Mucosa of stomach (tissue), 1 donor: Measurements from ENCODE around the gene MMP15.

ENCODE experiments used
- H3K27me3 ChIP-seq: one replicate; pipeline ENCODE4 v1.7.0; 2013; ENCODE audit warnings: mild to moderate bottlenecking, low read length; ENCODE audit not compliant: control insufficient read depth, insufficient read depth
- H3K36me3 ChIP-seq: one replicate; pipeline ENCODE4 v1.7.0; 2013; ENCODE audit warnings: low read length; ENCODE audit not compliant: control insufficient read depth, insufficient read depth
- H3K4me1 ChIP-seq: one replicate; pipeline ENCODE4 v1.7.0; 2013; ENCODE audit warnings: mild to moderate bottlenecking, low read length; ENCODE audit not compliant: control insufficient read depth, insufficient read depth
- H3K4me3 ChIP-seq: one replicate; pipeline ENCODE4 v1.7.0; 2013; ENCODE audit warnings: low read length
- H3K9ac ChIP-seq: one replicate; pipeline ENCODE4 v1.7.0; 2013; ENCODE audit warnings: mild to moderate bottlenecking, low read length, moderate library complexity
- H3K9me3 ChIP-seq: one replicate; pipeline ENCODE4 v1.7.0; 2013; ENCODE audit warnings: mild to moderate bottlenecking, low read length, moderate library complexity; ENCODE audit not compliant: control insufficient read depth
- donor health status: Pancreatic carcinoma.

MMP15 gene

DNA sequence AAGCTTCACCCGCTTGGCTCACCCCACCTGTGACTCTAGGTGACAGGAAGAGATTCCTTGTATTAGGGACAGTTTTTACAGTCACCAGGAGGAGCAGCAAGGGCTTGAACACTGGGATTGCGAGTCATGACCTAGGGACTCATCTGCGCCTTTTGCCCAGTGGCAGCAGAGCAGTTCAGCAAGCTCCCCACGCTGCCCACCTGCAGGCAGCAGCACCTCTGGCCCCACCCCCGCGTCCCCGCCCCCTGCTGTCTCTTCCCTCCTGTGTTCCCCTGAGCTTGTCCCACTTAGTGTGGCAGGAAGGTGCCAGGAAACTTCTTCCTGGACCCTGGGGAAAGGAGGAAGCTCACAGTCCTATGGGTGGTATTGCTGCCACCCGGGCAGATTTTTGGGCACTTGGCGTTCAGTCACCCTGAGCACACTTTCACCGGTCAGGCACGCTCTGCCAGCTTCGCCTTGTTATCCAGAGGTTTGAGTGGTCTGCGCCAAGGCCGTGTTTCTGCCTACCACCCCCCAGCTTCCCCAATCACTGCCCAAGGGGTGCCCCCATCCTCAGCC lies 8.7 kb downstream of the MMP15 start:
- no peak overlapping the region for H3K9ac ChIP-seq
- no peaks in the 10 kb centered on the region for H3K36me3 ChIP-seq
- H3K4me1 ChIP-seq = peaks cover 66% of the 10 kb centered on the region
- H3K4me3 ChIP-seq = no peak overlapping the region
- no peaks in the 10 kb centered on the region for H3K27me3 ChIP-seq
- H3K9me3 ChIP-seq = no peaks in the 10 kb centered on the region

DNA sequence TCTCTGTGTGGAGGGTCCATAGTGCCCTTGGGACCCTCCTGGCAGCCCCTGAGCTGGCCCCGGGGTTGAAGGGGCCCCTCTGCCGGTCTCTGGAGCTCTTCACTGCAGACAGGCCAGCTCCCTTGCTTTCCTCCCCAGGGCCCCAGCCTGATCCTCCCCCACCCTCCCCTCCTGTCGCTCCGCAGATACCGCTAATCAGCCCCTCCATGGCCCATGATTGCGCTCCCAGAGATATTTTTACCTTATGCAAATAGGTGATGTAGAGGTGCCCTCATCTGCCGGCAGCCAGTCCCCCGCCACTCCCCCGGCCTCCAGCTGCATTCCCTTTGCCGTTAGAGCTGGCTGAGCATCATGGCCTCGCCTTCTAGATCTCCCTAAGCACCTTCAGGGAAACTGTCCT lies 9.2 kb downstream of the MMP15 start:
- peaks cover 60% of the 10 kb centered on the region for H3K4me1 ChIP-seq
- H3K9me3 ChIP-seq = no peaks in the 10 kb centered on the region
- H3K4me3 ChIP-seq = no peak overlapping the region
- no peaks in the 10 kb centered on the region for H3K36me3 ChIP-seq
- no peak overlapping the region for H3K9ac ChIP-seq
- H3K27me3 ChIP-seq = no peaks in the 10 kb centered on the region

DNA sequence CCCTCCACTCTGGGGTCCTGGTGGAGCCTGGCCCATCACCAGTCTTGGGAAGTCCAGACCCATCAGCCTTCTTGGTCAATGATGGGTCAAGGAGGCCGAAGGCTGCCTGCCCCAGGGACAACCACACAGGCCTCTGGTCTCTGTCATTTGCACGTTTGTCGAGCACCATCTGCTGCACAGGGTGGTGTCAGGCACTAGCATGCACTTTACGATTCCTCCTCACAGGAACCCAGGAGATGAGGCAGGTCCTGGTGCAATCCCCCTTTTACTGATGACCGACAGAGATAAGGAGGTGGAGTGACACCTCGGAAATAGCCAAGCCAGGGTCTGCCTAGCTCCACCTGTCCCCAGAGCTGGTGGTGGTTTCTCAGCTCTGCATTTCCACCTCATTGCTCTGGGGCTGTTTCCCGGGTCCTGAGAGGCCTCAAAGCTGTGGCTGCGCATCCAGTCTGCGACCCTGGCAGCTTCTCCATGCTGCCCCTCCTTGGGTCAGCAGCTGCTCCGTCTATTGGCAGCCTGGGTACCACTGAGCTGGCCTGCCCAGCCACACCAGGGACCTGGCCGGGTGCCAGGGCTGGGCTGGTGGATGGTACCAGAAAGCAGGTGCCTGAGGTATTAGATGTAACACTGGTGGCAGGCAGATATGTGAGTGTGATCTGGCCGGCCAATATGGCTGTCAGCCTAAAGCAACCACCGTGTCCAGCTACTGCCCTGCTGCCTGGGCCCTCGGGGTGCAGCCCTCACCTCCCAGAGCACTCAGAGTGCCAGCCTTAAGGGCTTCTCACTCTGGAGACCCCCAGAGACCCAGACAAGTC lies 10.0 kb downstream of the MMP15 start:
- peaks cover 52% of the 10 kb centered on the region for H3K4me1 ChIP-seq
- H3K27me3 ChIP-seq = no peaks in the 10 kb centered on the region
- no peaks in the 10 kb centered on the region for H3K9me3 ChIP-seq
- no peak overlapping the region for H3K9ac ChIP-seq
- H3K4me3 ChIP-seq = no peak overlapping the region
- H3K36me3 ChIP-seq = peaks cover 2% of the 10 kb centered on the region

DNA sequence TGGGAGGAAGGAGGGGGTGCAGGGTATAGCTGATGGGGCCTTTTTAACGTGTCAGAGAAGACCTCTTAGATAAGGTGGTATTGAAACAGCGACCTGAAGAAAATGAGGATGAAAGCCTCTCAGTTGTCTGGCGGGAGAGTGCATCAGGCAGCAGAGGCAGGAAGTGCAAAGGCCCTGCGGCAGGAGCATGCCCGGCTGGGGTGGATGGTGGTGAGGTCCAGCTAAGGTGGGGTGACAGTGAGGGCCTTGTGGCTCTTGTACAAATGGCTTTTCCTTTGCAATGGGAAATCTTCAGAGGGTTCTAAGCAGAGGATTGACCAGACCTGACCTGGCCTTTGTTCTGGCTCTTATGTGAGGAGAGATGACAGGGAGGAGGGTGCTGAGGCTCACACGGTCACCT lies 11.4 kb downstream of the MMP15 start:
- H3K9me3 ChIP-seq = no peaks in the 10 kb centered on the region
- H3K9ac ChIP-seq = no peak overlapping the region
- peaks cover 13% of the 10 kb centered on the region for H3K36me3 ChIP-seq
- no peak overlapping the region for H3K4me3 ChIP-seq
- H3K4me1 ChIP-seq = peaks cover 38% of the 10 kb centered on the region
- H3K27me3 ChIP-seq = no peaks in the 10 kb centered on the region

DNA sequence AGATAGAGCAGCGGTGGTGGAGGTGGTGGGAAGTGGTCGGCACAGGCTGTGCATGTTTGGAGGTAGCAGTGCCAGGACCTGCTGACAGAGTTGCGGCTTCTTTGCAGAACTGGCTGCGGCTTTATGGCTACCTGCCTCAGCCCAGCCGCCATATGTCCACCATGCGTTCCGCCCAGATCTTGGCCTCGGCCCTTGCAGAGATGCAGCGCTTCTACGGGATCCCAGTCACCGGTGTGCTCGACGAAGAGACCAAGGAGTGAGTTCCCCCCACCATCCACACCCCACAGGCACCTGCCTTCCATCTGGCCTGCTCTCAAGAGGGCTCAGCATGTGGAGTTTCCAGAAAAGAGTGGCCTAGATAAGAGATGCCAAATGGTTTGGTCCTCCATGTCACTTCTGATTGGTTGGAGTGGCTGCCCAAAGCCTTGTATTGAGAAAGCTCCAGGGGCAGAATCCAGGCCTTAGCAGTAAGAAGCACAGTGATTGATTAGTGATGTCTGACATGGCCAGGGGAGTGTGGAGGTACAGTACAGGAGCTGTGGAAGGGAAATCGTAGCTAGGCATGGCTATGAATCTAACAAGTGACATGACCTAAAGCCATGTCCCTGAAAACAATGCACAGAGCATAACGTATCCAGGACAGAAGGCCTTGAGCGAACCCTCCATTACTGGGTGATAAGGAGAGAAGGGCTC lies 12.0 kb downstream of the MMP15 start:
- Histone ChIP-seq H3K36me3 (peaks cover 19% of the 10 kb centered on the region), H3K9ac (no peak overlapping the region), H3K4me1 (peaks cover 33% of the 10 kb centered on the region), H3K27me3 (no peaks in the 10 kb centered on the region), H3K4me3 (no peak overlapping the region), H3K9me3 (no peaks in the 10 kb centered on the region)

DNA sequence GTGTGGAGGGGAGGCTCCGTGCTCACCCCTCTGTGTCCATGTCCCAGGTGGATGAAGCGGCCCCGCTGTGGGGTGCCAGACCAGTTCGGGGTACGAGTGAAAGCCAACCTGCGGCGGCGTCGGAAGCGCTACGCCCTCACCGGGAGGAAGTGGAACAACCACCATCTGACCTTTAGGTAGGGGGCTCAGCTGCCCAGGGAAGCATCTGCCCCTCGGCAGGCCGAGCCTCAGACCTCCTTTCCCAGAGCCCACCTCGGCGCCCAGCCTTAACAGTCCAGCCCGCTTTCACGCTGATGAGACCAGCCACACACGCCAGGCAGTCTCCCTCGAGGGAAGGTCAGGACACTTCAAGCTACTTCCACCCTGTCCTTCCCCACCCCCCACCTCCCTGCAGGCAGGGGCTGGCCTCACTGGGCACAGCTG lies 12.7 kb downstream of the MMP15 start:
- Histone ChIP-seq H3K9me3 (no peaks in the 10 kb centered on the region), H3K36me3 (peaks cover 24% of the 10 kb centered on the region), H3K4me3 (no peak overlapping the region), H3K4me1 (peaks cover 25% of the 10 kb centered on the region), H3K27me3 (no peaks in the 10 kb centered on the region), H3K9ac (no peak overlapping the region)

DNA sequence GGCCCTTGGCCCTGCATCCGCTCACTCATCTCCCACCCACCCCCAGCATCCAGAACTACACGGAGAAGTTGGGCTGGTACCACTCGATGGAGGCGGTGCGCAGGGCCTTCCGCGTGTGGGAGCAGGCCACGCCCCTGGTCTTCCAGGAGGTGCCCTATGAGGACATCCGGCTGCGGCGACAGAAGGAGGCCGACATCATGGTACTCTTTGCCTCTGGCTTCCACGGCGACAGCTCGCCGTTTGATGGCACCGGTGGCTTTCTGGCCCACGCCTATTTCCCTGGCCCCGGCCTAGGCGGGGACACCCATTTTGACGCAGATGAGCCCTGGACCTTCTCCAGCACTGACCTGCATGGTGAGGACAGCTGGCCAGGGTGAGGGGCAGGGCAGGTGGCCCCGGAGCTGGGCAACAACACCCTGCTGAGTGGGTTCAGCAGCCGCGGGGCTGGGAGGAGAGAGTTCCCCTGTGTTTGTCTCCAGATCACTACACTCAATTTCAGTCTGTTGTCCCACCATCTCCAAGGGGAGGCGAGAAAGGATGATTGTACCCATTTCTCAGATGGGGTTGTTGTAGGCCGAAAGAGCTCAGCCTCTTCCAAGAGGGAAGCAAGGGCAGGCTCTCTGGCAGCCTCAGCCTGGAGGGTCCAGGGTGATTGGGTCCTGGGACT lies 14.4 kb downstream of the MMP15 start:
- peaks cover 15% of the 10 kb centered on the region for H3K4me1 ChIP-seq
- H3K36me3 ChIP-seq = peaks cover 35% of the 10 kb centered on the region
- H3K4me3 ChIP-seq = no peak overlapping the region
- no peaks in the 10 kb centered on the region for H3K27me3 ChIP-seq
- H3K9me3 ChIP-seq = no peaks in the 10 kb centered on the region
- H3K9ac ChIP-seq = no peak overlapping the region

DNA sequence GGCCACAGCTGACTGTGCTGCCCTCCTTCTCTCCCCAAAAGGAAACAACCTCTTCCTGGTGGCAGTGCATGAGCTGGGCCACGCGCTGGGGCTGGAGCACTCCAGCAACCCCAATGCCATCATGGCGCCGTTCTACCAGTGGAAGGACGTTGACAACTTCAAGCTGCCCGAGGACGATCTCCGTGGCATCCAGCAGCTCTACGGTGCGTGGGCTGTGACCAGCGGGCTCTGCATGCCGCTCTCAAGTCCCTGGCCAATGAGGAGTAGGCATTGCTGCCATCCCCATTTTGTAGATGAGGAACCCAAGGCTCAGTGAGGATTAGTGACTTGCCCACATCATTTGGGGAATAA lies 14.9 kb downstream of the MMP15 start:
- Histone ChIP-seq H3K9ac (no peak overlapping the region), H3K36me3 (peaks cover 35% of the 10 kb centered on the region)

DNA sequence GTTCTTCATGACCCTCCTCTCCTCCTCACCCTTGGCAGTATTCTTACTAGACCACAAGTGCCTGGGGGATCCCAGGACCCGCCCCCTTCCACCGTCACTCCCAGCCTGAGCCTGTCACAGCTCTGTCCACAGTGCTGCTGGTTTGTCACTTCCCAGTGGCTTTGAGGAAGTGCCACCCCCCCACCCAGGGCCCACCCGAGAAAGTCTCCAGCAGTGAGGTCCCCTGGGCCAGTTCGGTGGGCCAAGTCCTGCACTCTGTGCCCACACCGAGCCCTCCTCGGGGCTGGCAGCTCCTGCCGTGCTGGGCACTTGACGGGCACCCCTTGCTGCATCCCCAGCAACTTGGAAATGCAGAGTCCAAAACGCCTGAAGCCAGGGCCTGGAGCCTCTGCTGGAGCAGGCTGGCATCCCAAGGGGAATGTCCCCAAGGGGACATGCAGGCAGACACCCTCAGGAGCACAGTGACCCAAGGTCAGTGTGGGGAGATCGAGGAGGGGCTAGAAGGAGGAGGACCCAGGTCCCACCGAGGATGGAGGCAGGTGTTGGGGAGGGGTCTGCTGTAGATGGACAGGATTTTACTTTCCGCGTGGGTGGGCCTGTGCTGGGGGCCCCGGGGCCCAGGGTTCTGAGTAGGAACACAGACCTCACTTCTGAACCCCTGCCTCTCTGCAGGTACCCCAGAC lies 15.5 kb downstream of the MMP15 start:
- H3K9ac ChIP-seq = no peak overlapping the region
- H3K27me3 ChIP-seq = no peaks in the 10 kb centered on the region
- peaks cover 6% of the 10 kb centered on the region for H3K4me1 ChIP-seq
- peaks cover 35% of the 10 kb centered on the region for H3K36me3 ChIP-seq
- H3K9me3 ChIP-seq = no peaks in the 10 kb centered on the region
- H3K4me3 ChIP-seq = no peak overlapping the region

More for the DNA sequence above, 14.9 kb downstream of the MMP15 start:
- no peaks in the 10 kb centered on the region for H3K27me3 ChIP-seq
- H3K9me3 ChIP-seq = no peaks in the 10 kb centered on the region
- peaks cover 12% of the 10 kb centered on the region for H3K4me1 ChIP-seq
- H3K4me3 ChIP-seq = no peak overlapping the region

DNA sequence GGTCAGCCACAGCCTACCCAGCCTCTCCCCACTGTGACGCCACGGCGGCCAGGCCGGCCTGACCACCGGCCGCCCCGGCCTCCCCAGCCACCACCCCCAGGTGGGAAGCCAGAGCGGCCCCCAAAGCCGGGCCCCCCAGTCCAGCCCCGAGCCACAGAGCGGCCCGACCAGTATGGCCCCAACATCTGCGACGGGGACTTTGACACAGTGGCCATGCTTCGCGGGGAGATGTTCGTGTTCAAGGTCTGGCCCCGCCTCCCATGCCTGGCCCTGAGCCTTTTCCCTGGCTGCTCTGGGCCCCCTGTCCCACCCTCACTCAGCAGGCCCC lies 16.0 kb downstream of the MMP15 start:
- H3K27me3 ChIP-seq = no peaks in the 10 kb centered on the region
- peaks cover 35% of the 10 kb centered on the region for H3K36me3 ChIP-seq
- H3K4me1 ChIP-seq = peaks cover 3% of the 10 kb centered on the region
- H3K9ac ChIP-seq = no peak overlapping the region
- H3K9me3 ChIP-seq = no peaks in the 10 kb centered on the region
- H3K4me3 ChIP-seq = no peak overlapping the region

DNA sequence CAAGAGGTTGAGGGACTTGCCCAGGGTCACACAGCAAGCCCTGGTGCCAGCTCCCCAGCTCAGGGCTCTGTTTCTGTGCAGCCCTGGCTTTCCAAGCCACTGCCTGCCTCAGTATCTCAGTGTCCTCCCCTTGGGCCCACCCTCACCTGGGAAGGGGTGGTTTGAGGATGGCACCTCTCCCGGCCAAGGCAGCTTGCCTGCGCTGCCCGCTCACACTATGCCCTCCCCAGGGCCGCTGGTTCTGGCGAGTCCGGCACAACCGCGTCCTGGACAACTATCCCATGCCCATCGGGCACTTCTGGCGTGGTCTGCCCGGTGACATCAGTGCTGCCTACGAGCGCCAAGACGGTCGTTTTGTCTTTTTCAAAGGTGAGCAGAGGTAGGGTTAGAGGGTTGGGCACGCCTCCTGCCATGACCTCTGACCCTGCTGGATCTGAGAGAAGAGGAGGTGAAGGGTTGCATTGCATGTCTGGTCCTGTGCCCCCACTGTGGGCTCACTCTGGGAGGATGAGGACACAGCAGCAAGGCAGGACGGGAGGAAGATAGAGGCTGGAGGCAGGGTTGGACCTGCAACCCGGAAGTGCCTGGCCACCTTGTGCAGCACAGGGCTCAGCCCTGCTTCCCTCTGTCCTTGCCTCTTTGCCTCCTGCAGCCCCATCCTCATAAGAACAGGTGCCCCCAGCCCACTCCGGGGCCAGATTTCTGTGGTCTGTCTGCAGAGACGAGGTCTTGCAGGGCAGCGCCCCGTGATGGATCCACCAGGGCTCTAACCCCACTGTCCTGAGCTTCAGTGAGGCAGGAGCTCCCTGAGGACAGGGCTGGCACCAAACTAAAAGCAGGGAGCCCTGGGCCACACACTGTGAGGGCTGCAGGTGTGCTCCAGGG lies 16.7 kb downstream of the MMP15 start:
- H3K36me3 ChIP-seq = peaks cover 35% of the 10 kb centered on the region
- no peaks in the 10 kb centered on the region for H3K9me3 ChIP-seq
- no peak overlapping the region for H3K4me3 ChIP-seq
- H3K4me1 ChIP-seq = peaks cover 9% of the 10 kb centered on the region
- H3K27me3 ChIP-seq = no peaks in the 10 kb centered on the region
- H3K9ac ChIP-seq = no peak overlapping the region
